HFFc6 (cell line): ENCODE measurements around the gene SPP1. TPM values are rescaled to one million over a fixed set of nuclear protein-coding genes. Genes with fewer than 3 reads are reported as not detected.

Experiments
- DNase-seq: peaks from one replicate; pipeline ENCODE4 v3.0.0-alpha.2; 2018
- H3K27ac Mint-ChIP-seq: 2 replicates; pipeline ENCODE4 v1.8.0; 2020; ENCODE audit warnings: mild to moderate bottlenecking, mixed read lengths
- H3K27me3 Mint-ChIP-seq: 2 replicates; pipeline ENCODE4 v1.8.0; 2021; ENCODE audit warnings: mild to moderate bottlenecking, moderate library complexity, mixed read lengths; ENCODE audit not compliant: insufficient read depth
- H3K36me3 Mint-ChIP-seq: 2 replicates; pipeline ENCODE4 v1.8.0; 2021; ENCODE audit warnings: low read depth, mixed read lengths
- H3K4me1 Mint-ChIP-seq: 2 replicates; pipeline ENCODE4 v1.8.0; 2020; ENCODE audit warnings: low read depth, mixed read lengths
- H3K4me3 Mint-ChIP-seq: 2 replicates; pipeline ENCODE4 v1.8.0; 2020; ENCODE audit warnings: mild to moderate bottlenecking, moderate library complexity, mixed read lengths
- H3K9me3 Mint-ChIP-seq: 2 replicates; pipeline ENCODE4 v1.8.0; 2020; ENCODE audit warnings: mild to moderate bottlenecking, mixed read lengths
- CTCF ChIP-seq: fragments of 200-600 bp; sonication (generic); IDR thresholded peaks from 2 replicates; pipeline ENCODE4 v1.5.0; 2021; ENCODE audit warnings: antibody characterized with exemption, mild to moderate bottlenecking
- total RNA-seq, 6 experiments: library from RNA; stranded (reverse); fragmentation: NEBNext Ultra II Directional; extraction: Animal tissue kit (Norgen Biotek cat#: 25700); gene quantifications; 2 replicates in 1 of 6; 3 replicates in 5 of 6; pipeline ENCODE4 v1.2.3, GENCODE V29; 2021

SPP1 gene
- total RNA-seq, 6 experiments from 2014 or later = 5.9 to 10.8 (median 7.1) TPM

- Mint-ChIP-seq H3K4me3 (peak overlapping the region; percentile 69), H3K4me1 (peaks cover 45% of the 10 kb centered on the region), H3K9me3 (no peaks in the 10 kb centered on the region), H3K27me3 (peaks cover 7% of the 10 kb centered on the region), H3K27ac (peak overlapping the region; percentile 40; the same call in 1 of the 2 replicates), H3K36me3 (no peaks in the 10 kb centered on the region)
- no peak for TF ChIP-seq CTCF
- DNase-seq = no peak
Observed at GRCh38 chr4:87974856-87975462, 555 bp upstream of the SPP1 start.

GRCh38 chr4:87977521-87978278 is 2.2 kb downstream of the SPP1 start:
- no peaks in the 10 kb centered on the region for H3K9me3 Mint-ChIP-seq
- H3K36me3 Mint-ChIP-seq = no peaks in the 10 kb centered on the region
- DNase-seq = no peak
- H3K27ac Mint-ChIP-seq = no peak overlapping the region
- H3K4me3 Mint-ChIP-seq = no peak overlapping the region
- TF ChIP-seq CTCF = no peak
- H3K4me1 Mint-ChIP-seq = peaks cover 40% of the 10 kb centered on the region
- H3K27me3 Mint-ChIP-seq = peaks cover 7% of the 10 kb centered on the region; the same call in 1 of the 2 replicates

- Mint-ChIP-seq H3K4me3 (no peak overlapping the region), H3K4me1 (peaks cover 32% of the 10 kb centered on the region), H3K36me3 (no peaks in the 10 kb centered on the region), H3K9me3 (no peaks in the 10 kb centered on the region), H3K27ac (no peak overlapping the region), H3K27me3 (peaks cover 7% of the 10 kb centered on the region; the same call in 1 of the 2 replicates)
- peak; percentile 29 for DNase-seq
- no peak for TF ChIP-seq CTCF
Observed at GRCh38 chr4:87978681-87979080, 3.2 kb downstream of the SPP1 start.

- Mint-ChIP-seq H3K27ac (no peak overlapping the region), H3K4me1 (peaks cover 22% of the 10 kb centered on the region)
Observed at GRCh38 chr4:87979810-87980209, 4.3 kb downstream of the SPP1 start.

GRCh38 chr4:87981486-87981885 is 6.0 kb downstream of the SPP1 start:
- peaks cover 18% of the 10 kb centered on the region for H3K4me1 Mint-ChIP-seq
- H3K36me3 Mint-ChIP-seq = no peaks in the 10 kb centered on the region
- no peak for TF ChIP-seq CTCF
- no peaks in the 10 kb centered on the region for H3K9me3 Mint-ChIP-seq
- peaks cover 6% of the 10 kb centered on the region for H3K27me3 Mint-ChIP-seq
- H3K4me3 Mint-ChIP-seq = no peak overlapping the region
- no peak overlapping the region for H3K27ac Mint-ChIP-seq
- no peak for DNase-seq

More at GRCh38 chr4:87979810-87980209, 4.3 kb downstream of the SPP1 start:
- no peaks in the 10 kb centered on the region for H3K9me3 Mint-ChIP-seq
- no peaks in the 10 kb centered on the region for H3K36me3 Mint-ChIP-seq
- no peak for DNase-seq
- peaks cover 7% of the 10 kb centered on the region; the same call in 1 of the 2 replicates for H3K27me3 Mint-ChIP-seq
- TF ChIP-seq CTCF = no peak
- H3K4me3 Mint-ChIP-seq = no peak overlapping the region
